Measurements from ENCODE around the gene CIAO2A. TPM values are rescaled to one million over a fixed set of nuclear protein-coding genes. Genes with fewer than 3 reads are reported as not detected.

CIAO2A gene
- total and polyA plus RNA-seq, 12 donors, result 49.2 to 209 (median 118) TPM

DNA sequence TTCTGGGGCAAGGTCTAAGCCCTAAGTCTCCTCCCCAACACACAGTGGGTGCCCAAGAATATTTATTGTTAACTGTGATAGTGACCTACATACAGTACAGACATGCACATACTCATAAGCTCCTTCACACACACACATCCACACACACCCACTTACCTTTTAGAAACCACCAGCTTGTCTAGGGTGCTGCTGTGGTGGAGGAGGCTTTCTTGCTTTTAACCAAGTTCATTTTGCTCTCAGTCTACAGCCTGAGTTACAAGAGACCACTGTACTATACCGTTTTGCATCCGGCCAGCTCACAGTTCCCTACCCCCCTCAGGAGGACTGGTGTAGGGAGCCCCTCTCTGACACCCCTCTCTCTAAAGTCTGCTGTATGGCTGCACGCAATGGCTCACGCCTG, 64.0 kb downstream of the CIAO2A start:
- WGBS, 4 donors, result 97 to 100% (median 97%) methylated on average over 4 of the region's 4 CpGs
- Histone ChIP-seq H3K36me3 (replicated peaks in 1 of 2) (no peaks in the 10 kb centered on the region), H3K4me1 (replicated peaks in 1 of 2) (peaks cover 0 to 11% of the 10 kb centered on the region in 2 donors), H3K27me3 (no peaks in the 10 kb centered on the region), H3K9me3 (replicated peaks in 1 of 3) (no peaks in the 10 kb centered on the region), H3K27ac (no peak overlapping the region), H3K4me3 (no peak overlapping the region)
- TF ChIP-seq, protein P1, sequence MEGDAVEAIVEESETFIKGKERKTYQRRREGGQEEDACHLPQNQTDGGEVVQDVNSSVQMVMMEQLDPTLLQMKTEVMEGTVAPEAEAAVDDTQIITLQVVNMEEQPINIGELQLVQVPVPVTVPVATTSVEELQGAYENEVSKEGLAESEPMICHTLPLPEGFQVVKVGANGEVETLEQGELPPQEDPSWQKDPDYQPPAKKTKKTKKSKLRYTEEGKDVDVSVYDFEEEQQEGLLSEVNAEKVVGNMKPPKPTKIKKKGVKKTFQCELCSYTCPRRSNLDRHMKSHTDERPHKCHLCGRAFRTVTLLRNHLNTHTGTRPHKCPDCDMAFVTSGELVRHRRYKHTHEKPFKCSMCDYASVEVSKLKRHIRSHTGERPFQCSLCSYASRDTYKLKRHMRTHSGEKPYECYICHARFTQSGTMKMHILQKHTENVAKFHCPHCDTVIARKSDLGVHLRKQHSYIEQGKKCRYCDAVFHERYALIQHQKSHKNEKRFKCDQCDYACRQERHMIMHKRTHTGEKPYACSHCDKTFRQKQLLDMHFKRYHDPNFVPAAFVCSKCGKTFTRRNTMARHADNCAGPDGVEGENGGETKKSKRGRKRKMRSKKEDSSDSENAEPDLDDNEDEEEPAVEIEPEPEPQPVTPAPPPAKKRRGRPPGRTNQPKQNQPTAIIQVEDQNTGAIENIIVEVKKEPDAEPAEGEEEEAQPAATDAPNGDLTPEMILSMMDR (IDR thresholded peaks at IDR 0.05), result no peak
- TF ChIP-seq POLR2A (IDR thresholded peaks at IDR 0.05), result no peak
- intact Hi-C loops (cut with DNase I), result no loop called here
- no peak for DNase-seq

DNA sequence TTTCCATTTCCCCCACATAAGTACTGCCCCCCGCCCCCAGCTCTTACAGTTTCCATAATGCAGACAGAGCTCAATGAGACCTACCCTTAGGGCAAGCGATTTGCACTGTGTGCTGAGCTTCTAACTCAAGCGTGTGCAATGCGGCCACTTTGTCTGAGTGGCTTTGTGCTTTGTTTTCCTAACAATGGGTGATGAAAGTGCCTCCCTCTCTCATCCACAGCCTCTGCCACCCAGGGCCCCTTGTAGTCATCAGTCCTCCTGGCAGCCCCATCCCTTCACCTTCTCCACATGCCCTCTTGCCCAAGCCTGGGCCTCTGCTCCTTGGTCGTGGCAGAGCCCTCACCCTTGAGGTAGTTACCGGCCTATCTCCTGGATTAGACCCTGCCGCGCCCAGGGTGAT, 64.5 kb downstream of the CIAO2A start:
- no peak overlapping the region for H3K4me3 ChIP-seq
- H3K9me3 ChIP-seq (replicated peaks in 1 of 3), result no peaks in the 10 kb centered on the region
- H3K4me1 ChIP-seq (replicated peaks in 1 of 2), result peaks cover 0 to 11% of the 10 kb centered on the region in 2 donors
- H3K27ac ChIP-seq, result no peak overlapping the region
- H3K27me3 ChIP-seq, result no peaks in the 10 kb centered on the region
- DNase-seq, result no peak
- 72 to 95% (median 74%) methylated on average over 8 of the region's 8 CpGs for WGBS, 4 donors
- intact Hi-C loops (cut with DNase I), result no loop called here
- no peak for TF ChIP-seq POLR2A (IDR thresholded peaks at IDR 0.05)
- TF ChIP-seq, protein P1 (IDR thresholded peaks at IDR 0.05), result no peak
- H3K36me3 ChIP-seq (replicated peaks in 1 of 2), result no peaks in the 10 kb centered on the region

DNA sequence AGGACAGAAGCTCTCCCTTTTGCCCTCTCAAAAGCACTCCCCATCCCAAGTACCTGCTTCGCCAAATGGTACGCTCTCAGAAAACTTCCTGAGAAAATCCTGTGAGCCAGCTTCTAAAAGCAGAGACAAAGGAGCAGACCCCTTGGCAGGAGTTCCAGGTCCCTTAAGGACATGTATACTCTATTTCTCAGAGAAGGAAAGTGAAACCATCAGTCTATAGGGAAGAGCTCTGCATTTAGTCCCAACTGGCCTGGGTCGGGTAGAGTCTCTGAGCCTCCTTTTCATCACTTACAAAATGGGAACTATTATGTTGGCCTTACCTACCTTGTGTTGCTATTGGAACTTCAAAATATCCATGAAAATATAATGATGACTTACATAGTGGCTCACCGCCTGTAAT, 67.0 kb downstream of the CIAO2A start:
- Histone ChIP-seq H3K4me3 (no peak overlapping the region), H3K36me3 (replicated peaks in 1 of 2) (no peaks in the 10 kb centered on the region), H3K9me3 (replicated peaks in 1 of 3) (no peaks in the 10 kb centered on the region), H3K27ac (no peak overlapping the region), H3K27me3 (no peaks in the 10 kb centered on the region), H3K4me1 (replicated peaks in 1 of 2) (peaks cover 0 to 11% of the 10 kb centered on the region in 2 donors)
- WGBS, 4 donors, result 90 to 95% (median 93%) methylated on average over 3 to 4 of the region's 4 CpGs
- no peak for DNase-seq
- TF ChIP-seq, protein P1 (IDR thresholded peaks at IDR 0.05), result no peak
- no peak for TF ChIP-seq POLR2A (IDR thresholded peaks at IDR 0.05)
- intact Hi-C loops (cut with DNase I), result no loop called here

DNA sequence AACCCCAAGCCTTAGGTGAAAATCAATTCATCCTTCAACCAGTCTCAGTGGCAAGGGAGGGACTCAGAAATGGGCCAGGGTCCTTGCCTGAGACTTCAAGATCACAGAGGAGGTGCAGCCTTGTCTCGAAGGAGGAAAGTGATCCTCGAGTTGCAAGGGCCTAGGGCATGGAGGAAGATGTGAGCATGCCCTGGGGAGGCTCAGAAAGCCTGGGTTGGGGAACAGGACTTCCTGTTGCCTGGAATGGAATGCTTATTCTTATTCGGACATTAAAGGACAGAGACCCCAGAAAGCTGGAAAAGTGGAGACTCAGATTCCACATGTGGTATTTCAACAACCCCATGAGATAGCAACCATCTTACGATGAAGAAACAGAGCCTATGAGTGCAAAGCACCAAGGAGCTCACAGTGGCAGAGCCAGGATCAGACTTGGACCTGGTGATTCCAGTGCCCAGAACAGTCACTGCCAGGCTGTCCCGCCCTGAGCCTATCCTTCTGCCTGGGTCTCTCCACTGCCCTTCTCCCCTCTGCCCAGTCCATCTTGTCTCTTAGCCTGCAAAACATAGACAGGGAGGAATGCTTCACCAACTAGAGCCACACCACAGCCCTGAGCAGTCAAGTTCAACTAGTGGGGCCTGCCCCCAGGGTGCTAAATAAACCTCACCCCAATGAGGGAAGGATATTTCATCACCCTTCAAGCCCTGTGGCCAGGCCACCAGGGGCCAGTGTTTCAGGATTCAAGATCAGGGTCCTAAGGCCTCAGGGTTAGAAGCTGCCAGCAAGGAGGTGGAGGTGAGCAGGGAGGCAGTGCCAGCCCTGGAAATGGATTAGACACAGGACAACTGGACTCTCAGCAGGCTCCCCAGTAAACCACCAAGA, 69.2 kb downstream of the CIAO2A start:
- intact Hi-C loops (cut with DNase I), result no loop called here
- Histone ChIP-seq H3K9me3 (replicated peaks in 1 of 3) (no peaks in the 10 kb centered on the region), H3K27me3 (no peaks in the 10 kb centered on the region), H3K36me3 (replicated peaks in 1 of 2) (no peaks in the 10 kb centered on the region), H3K27ac (no peak overlapping the region), H3K4me3 (no peak overlapping the region), H3K4me1 (replicated peaks in 1 of 2) (peaks cover 0 to 11% of the 10 kb centered on the region in 2 donors)
- no peak for DNase-seq
- TF ChIP-seq, protein P1 (IDR thresholded peaks at IDR 0.05), result no peak
- TF ChIP-seq POLR2A (IDR thresholded peaks at IDR 0.05), result no peak
- WGBS, 4 donors, result 73 to 92% (median 84%) methylated on average over 5 of the region's 5 CpGs
